Measurements from ENCODE around the gene ATP9A.

ATP9A gene

GRCh38 chr20:51801122-51801822, 33.1 kb upstream of the ATP9A start:
- peak overlapping the region; percentile 66 for H3K4me3 ChIP-seq (ENCODE audit: low read depth, low read length)
- TF ChIP-seq, protein P1, sequence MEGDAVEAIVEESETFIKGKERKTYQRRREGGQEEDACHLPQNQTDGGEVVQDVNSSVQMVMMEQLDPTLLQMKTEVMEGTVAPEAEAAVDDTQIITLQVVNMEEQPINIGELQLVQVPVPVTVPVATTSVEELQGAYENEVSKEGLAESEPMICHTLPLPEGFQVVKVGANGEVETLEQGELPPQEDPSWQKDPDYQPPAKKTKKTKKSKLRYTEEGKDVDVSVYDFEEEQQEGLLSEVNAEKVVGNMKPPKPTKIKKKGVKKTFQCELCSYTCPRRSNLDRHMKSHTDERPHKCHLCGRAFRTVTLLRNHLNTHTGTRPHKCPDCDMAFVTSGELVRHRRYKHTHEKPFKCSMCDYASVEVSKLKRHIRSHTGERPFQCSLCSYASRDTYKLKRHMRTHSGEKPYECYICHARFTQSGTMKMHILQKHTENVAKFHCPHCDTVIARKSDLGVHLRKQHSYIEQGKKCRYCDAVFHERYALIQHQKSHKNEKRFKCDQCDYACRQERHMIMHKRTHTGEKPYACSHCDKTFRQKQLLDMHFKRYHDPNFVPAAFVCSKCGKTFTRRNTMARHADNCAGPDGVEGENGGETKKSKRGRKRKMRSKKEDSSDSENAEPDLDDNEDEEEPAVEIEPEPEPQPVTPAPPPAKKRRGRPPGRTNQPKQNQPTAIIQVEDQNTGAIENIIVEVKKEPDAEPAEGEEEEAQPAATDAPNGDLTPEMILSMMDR (IDR thresholded peaks at IDR 0.05; ENCODE audit: low read depth, low read length) = no peak

- H3K4me3 ChIP-seq (ENCODE audit: low read depth, low read length) = peak overlapping the region; percentile 66
- TF ChIP-seq, protein P1 (IDR thresholded peaks at IDR 0.05; ENCODE audit: low read depth, low read length) = no peak
Measured at GRCh38 chr20:51800872-51801121, 32.6 kb upstream of the ATP9A start.

- H3K4me3 ChIP-seq (ENCODE audit: low read depth, low read length) = peak overlapping the region; percentile 66
- TF ChIP-seq, protein P1 (IDR thresholded peaks at IDR 0.05; ENCODE audit: low read depth, low read length) = peak; percentile 93
Measured at GRCh38 chr20:51800060-51800871, 32.1 kb upstream of the ATP9A start.

GRCh38 chr20:51799401-51799860, 31.2 kb upstream of the ATP9A start:
- TF ChIP-seq, protein P1 (IDR thresholded peaks at IDR 0.05; ENCODE audit: low read depth, low read length) = no peak
- H3K4me3 ChIP-seq (ENCODE audit: low read depth, low read length) = no peak overlapping the region

- TF ChIP-seq, protein P1 (IDR thresholded peaks at IDR 0.05; ENCODE audit: low read depth, low read length) = no peak
- H3K4me3 ChIP-seq (ENCODE audit: low read depth, low read length) = no peak overlapping the region
Measured at GRCh38 chr20:51797357-51798025, 29.3 kb upstream of the ATP9A start.

GRCh38 chr20:51796340-51796739, 28.1 kb upstream of the ATP9A start:
- no peak overlapping the region for H3K4me3 ChIP-seq (ENCODE audit: low read depth, low read length)
- TF ChIP-seq, protein P1 (IDR thresholded peaks at IDR 0.05; ENCODE audit: low read depth, low read length) = no peak

- TF ChIP-seq, protein P1 (IDR thresholded peaks at IDR 0.05; ENCODE audit: low read depth, low read length) = no peak
- H3K4me3 ChIP-seq (ENCODE audit: low read depth, low read length) = no peak overlapping the region
Measured at GRCh38 chr20:51792960-51793359, 24.8 kb upstream of the ATP9A start.

Measured in WI38 (cell line).